Subcutaneous abdominal adipose tissue (tissue), 5 donors: ENCODE measurements around the gene DAAM2.

ENCODE experiments used
- H3K27ac ChIP-seq: one replicate; pipeline ENCODE4 v1.7.0; 2013; ENCODE audit warnings: low read depth, mild to moderate bottlenecking, inconsistent platforms, low read length, moderate library complexity
- H3K27me3 ChIP-seq, 5 donors: one replicate each; pipeline ENCODE4 v1.7.0; 2013; ENCODE audit warnings: low read length in 5 of 5, inconsistent platforms in 1 of 5; ENCODE audit not compliant: control insufficient read depth in 5 of 5, insufficient read depth in 4 of 5
- H3K36me3 ChIP-seq, 5 donors: one replicate each; pipeline ENCODE4 v1.7.0; 2013; ENCODE audit warnings: low read length in 5 of 5; ENCODE audit not compliant: control insufficient read depth in 5 of 5, insufficient read depth in 5 of 5
- H3K4me1 ChIP-seq, 5 donors: one replicate each; pipeline ENCODE4 v1.7.0; 2013; ENCODE audit warnings: low read length in 5 of 5, mild to moderate bottlenecking in 3 of 5, moderate library complexity in 1 of 5; ENCODE audit not compliant: control insufficient read depth in 5 of 5, insufficient read depth in 5 of 5
- H3K4me3 ChIP-seq, 5 donors: one replicate each; pipeline ENCODE4 v1.7.0; 2013; ENCODE audit warnings: low read length in 5 of 5, low read depth in 1 of 5
- H3K9ac ChIP-seq, 5 donors: one replicate each; pipeline ENCODE4 v1.7.0; 2013; ENCODE audit warnings: low read length in 5 of 5, mild to moderate bottlenecking in 4 of 5, moderate library complexity in 3 of 5
- H3K9me3 ChIP-seq, 5 donors: one replicate each; pipeline ENCODE4 v1.7.0; 2013; ENCODE audit warnings: low read length in 5 of 5; ENCODE audit not compliant: control insufficient read depth in 5 of 5
- donor health status: healthy.
- donor health status: healthy.
- donor health status: healthy.
- donor health status: healthy.
- donor health status: healthy.

Gene DAAM2

DNA sequence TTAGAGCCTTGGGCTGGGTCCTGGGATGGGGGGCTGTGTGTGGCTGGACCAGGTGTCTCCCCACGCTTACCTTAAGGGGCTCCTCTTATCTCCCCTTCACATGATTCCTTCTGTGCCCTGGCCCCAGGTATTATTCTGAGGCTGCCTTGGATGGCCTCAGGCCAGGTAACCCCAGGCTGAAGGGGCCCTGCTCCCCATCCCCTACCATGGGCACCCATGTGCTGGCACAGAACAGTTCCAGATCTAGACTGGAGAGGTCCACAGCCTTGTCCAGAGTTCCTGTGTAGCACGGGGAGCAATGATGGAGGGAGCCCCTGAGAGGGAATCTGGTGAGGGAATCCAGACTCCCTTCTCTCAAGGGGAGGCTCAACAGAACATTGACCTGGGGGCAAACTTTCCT, 110.0 kb downstream of the DAAM2 start:
- H3K9me3 ChIP-seq: no peaks in the 10 kb centered on the region
- H3K36me3 ChIP-seq: peaks cover 5 to 91% (median 83%) of the 10 kb centered on the region in 5 donors
- no peaks in the 10 kb centered on the region for H3K27me3 ChIP-seq
- H3K9ac ChIP-seq: no peak overlapping the region
- H3K4me3 ChIP-seq: no peak overlapping the region
- no peak overlapping the region for H3K27ac ChIP-seq
- no peaks in the 10 kb centered on the region for H3K4me1 ChIP-seq

DNA sequence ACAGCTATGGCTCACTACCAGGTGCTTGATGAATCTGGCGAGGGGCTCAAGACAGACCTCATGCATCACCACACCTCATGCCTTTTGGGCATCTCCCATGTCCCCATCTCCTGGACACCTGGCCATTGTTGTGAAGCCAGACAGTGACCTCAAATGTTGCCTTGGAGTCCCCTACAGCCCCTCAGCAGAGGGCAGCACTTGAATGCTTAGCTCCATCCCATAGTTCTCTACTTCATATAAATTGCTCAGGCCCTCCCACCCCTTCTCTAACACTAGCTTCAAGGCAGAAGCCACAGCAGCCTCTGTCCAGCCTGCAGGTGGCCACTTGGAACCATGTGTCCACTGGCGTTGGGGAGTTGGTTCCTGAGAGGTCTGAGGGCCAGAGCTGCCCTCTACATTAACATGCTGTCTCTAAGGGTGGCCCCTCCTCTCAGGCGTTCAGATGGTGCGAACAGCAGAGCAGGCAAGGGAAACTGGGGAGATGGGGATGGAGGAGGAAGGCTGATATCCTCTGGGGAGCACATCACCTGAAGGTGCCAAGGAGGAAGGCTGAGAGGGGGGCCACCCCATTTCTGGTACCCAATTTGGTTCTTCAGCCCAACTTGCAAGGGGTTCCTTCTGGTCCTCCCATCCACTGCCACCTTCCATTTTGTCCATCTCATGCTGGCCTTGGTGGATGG, 110.8 kb downstream of the DAAM2 start:
- H3K9ac ChIP-seq: no peak overlapping the region
- H3K36me3 ChIP-seq: peaks cover 5 to 91% (median 82%) of the 10 kb centered on the region in 5 donors
- no peak overlapping the region for H3K4me3 ChIP-seq
- no peaks in the 10 kb centered on the region for H3K9me3 ChIP-seq
- H3K27ac ChIP-seq: no peak overlapping the region
- H3K27me3 ChIP-seq: no peaks in the 10 kb centered on the region
- no peaks in the 10 kb centered on the region for H3K4me1 ChIP-seq

DNA sequence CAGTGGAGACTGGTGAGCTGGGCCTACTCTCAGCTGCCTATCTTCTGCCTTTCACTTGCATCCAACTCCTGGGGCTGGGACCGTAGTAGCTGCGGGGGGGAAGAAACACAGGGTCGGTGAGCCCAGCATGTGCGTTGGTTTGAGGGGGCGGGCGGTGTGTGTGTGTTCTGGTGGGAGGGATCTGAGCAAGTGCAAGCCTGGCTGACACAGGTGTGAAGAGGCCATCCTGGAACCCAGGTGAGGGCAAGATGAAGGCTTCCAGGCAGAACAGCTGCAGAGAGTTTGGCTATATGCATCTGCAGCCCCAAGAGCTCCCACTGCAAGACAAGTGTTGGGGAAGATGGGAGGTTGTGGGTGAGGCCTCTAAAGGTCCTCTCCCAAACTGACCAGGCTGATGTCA, 111.5 kb downstream of the DAAM2 start:
- H3K27ac ChIP-seq: no peak overlapping the region
- no peak overlapping the region for H3K9ac ChIP-seq
- no peaks in the 10 kb centered on the region for H3K27me3 ChIP-seq
- H3K36me3 ChIP-seq: peaks cover 5 to 91% (median 84%) of the 10 kb centered on the region in 5 donors
- no peaks in the 10 kb centered on the region for H3K4me1 ChIP-seq
- H3K4me3 ChIP-seq: no peak overlapping the region
- no peaks in the 10 kb centered on the region for H3K9me3 ChIP-seq

DNA sequence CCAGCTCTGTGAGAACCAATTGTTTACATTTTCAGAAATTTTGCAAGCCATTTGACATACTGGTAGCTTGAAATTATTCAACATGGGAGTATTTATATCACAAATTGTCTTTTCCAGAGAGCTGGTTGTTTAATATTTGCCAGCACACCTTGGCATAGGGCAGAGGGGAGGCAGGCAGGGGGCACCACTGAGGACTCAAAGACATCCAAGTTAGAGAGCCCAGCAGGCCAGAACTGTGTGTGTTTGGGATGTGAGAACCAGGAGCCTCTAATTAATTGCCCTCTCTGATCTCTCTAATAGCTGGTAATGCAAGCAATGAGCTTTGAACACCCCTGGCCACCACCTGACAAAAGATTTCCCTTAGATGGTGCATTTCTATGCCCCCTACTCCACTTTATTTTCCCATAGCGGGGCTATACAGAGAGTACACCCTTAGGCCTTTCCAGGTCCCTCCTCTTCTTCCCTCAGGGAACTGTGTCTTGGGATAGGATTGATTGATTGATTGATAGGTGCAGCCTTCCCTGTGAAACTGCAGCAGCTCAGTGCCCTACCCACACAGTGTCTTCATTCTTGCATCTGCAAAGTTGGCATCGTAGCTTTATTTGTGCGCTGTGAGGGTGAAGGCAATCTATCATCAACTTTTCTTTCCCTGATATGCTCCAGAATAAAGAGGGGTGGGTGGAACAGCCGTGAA, 112.9 kb downstream of the DAAM2 start:
- peak overlapping the region in 1 of 5 donors; percentile 7 for H3K9ac ChIP-seq
- H3K4me1 ChIP-seq: no peaks in the 10 kb centered on the region
- no peak overlapping the region for H3K27ac ChIP-seq
- H3K4me3 ChIP-seq: no peak overlapping the region
- H3K27me3 ChIP-seq: no peaks in the 10 kb centered on the region
- peaks cover 5 to 89% (median 81%) of the 10 kb centered on the region in 5 donors for H3K36me3 ChIP-seq
- no peaks in the 10 kb centered on the region for H3K9me3 ChIP-seq

DNA sequence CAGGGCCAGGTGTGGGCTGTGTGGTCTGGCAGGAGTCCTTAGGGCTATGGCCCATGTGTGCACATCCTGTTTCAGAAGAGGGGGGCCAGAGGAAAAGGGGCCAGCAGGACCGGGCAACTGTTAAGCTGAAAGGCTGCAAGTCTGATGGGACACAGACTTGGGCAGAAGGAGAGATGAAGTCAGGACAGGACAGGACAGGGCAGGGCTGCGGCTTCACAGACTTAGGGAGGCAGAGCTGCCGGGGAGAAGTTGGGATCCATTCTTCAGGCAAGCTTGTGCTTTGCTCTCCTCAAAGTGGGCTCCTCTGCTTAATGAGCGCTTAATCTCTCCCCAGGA, 113.4 kb downstream of the DAAM2 start:
- Histone ChIP-seq H3K36me3 (peaks cover under 1 to 89% (median 81%) of the 10 kb centered on the region in 5 donors), H3K27ac (no peak overlapping the region)

DNA sequence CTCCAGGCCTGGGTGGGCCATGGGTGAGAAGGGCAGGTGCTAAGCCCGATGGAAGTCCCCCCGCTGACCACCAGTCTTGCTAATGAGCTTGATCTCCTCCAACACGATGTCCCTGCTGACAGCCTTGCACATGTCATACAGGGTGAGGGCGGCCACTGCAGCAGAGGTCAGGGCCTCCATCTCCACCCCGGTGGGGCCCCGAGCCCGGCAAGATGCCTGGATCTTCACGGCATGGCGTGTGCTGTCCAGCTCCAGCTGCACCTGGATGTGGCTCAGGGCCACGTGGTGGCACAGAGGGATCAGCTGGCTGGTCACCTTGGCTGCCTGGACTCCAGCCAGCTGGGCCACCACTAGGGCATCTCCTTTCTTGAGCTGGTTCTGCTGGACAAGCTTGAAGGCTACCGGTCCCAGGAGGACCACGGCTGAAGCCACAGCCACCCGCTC, 114.2 kb downstream of the DAAM2 start:
- H3K36me3 ChIP-seq: peaks cover 0 to 88% (median 82%) of the 10 kb centered on the region in 5 donors
- no peak overlapping the region for H3K4me3 ChIP-seq
- no peaks in the 10 kb centered on the region for H3K4me1 ChIP-seq
- H3K27ac ChIP-seq: no peak overlapping the region
- H3K9ac ChIP-seq: no peak overlapping the region
- H3K27me3 ChIP-seq: no peaks in the 10 kb centered on the region
- no peaks in the 10 kb centered on the region for H3K9me3 ChIP-seq

More for the DNA sequence above, 113.4 kb downstream of the DAAM2 start:
- Histone ChIP-seq H3K4me3 (no peak overlapping the region), H3K27me3 (no peaks in the 10 kb centered on the region), H3K4me1 (no peaks in the 10 kb centered on the region), H3K9me3 (no peaks in the 10 kb centered on the region), H3K9ac (peak overlapping the region in 1 of 5 donors; percentile 7)

DNA sequence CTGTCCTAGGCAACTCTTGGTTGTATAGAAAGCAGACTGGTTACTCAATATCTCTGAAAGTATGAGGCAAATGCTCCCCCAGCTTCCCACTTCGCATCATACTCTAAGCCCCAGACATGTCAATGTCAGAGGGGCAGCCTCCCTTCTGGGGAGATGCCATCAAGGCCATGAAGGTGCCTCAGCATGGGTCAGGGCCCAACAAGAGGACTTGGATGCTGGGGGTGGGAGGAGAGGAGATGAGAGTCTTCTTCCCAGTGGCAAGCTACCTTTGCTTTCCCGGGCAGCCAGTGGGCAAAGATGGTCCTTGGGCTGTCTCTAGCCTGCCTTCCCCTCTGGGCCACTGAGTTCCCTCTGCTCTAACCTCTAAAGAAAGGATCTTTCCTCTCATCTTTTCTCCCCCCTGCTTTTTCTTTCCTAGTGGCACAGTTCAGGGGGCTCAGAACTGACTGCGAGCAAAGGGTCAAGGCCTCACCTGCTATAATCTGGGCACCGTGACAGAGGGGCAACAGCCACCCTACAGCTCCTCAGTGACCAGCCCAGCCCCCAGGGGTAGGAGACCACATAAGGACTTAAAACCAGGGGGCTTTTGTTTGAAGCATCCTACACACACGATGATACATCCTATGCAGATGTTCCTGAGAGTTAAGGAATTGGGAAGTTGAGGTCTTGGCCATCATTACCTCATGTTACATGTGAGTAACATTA, 115.8 kb downstream of the DAAM2 start:
- H3K36me3 ChIP-seq: peaks cover 0 to 91% (median 87%) of the 10 kb centered on the region in 5 donors
- H3K27ac ChIP-seq: no peak overlapping the region
- no peaks in the 10 kb centered on the region for H3K27me3 ChIP-seq

DNA sequence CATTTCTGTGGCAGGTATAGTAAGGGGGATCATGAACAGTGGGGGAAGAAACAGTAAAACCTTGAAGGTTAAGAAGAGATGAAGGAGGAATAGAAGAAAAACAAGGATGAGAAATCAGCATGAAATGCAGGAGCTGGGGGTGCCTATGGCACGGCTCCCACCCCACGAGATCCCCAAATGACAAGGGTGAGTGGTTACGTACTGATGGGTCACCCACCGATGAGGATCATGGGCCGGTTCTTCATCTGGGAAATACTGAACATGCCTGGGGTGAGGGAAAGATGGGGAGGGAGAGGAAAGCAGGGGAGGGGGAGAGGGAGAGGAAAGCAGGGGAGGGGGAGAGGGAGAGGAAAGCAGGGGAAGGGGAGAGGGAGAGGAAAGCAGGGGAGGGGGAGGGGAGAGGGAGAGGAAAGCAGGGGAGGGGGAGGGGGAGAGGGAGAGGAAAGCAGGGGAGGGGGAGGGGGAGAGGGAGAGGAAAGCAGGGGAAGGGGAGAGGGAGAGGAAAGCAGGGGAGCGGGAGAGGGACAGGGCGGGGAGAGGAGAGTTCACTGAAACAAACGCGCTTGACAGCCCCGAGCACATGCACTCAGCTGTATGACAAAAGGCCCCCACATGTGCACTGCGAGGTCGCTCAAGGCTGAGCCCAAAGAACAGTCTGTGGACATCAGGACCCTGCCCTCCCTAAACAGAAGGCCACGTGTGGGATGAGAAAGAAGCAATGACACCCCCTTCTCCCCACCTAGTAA, 116.8 kb downstream of the DAAM2 start:
- Histone ChIP-seq H3K27me3 (no peaks in the 10 kb centered on the region), H3K36me3 (peaks cover 3 to 92% (median 88%) of the 10 kb centered on the region in 5 donors), H3K4me3 (no peak overlapping the region), H3K9me3 (no peaks in the 10 kb centered on the region), H3K27ac (no peak overlapping the region), H3K4me1 (no peaks in the 10 kb centered on the region), H3K9ac (no peak overlapping the region)

More for the DNA sequence above, 115.8 kb downstream of the DAAM2 start:
- no peak overlapping the region for H3K4me3 ChIP-seq
- H3K9ac ChIP-seq: no peak overlapping the region
- no peaks in the 10 kb centered on the region for H3K9me3 ChIP-seq
- H3K4me1 ChIP-seq: no peaks in the 10 kb centered on the region

DNA sequence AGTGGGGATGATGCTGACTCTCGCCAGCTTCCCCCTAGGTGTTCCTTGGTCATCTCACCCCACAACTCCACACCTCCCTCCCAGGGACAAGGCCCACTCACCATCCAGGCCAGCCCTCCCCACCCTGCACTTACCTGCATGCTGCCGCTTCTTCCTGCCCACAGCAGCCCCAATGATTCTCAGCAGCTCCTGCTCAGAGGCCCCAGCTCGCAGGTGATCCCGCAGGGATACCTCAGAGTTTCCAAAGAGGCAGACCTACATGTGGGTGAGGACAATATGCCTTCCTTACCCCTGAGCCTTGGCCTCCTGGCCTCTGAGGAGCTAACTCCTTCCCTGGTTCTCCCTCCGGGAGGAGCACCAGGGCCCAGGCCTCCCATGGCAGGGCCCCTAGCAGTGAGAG, 117.5 kb downstream of the DAAM2 start:
- peaks cover 3 to 94% (median 92%) of the 10 kb centered on the region in 5 donors for H3K36me3 ChIP-seq
- no peak overlapping the region for H3K9ac ChIP-seq
- no peaks in the 10 kb centered on the region for H3K27me3 ChIP-seq
- no peak overlapping the region for H3K4me3 ChIP-seq
- H3K4me1 ChIP-seq: no peaks in the 10 kb centered on the region
- no peak overlapping the region for H3K27ac ChIP-seq
- H3K9me3 ChIP-seq: no peaks in the 10 kb centered on the region
